ENCODE measurements around the gene MYF5. TPM values are rescaled to one million over a fixed set of nuclear protein-coding genes. Genes with fewer than 3 reads are reported as not detected.

Gene MYF5
- total and polyA plus RNA-seq, 2 donors (not counting 3 experiments of a cell fraction or from before 2014, with no cell fraction given): not detected

DNA sequence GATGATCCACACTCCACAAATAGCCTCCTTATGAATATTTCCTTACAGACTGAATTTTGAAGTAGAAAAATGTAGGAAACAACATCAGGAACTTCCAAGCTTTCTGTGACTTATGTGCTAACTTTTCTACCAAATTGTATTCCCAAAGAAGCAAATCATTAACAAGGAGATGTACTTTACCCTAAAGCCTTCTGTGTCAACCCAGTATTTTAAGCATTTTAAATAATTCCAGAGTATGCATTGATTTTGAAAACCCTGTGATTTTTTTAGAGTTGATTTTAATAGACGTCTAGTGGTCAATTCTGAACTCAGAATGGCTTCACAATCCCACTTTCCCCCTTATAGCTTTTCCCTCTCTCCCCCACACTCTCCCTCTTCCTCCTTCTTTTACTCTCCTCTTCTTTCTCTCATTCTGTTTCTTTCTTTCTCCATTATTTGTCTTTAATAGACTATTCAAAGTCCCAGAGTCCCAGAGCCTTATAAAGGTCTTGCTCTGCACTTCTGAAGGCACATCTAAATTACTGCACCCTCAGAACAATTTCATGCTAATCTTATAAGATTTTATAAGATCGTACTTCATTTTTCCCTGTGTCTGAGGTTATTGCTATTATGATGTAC, 19.3 kb upstream of the MYF5 start:
- Histone ChIP-seq H3K36me3 (ENCODE audit: control insufficient read depth in 2 of 2, extremely low read depth in 1 of 2, insufficient read depth in 2 of 2, low read length in 2 of 2) (no peaks in the 10 kb centered on the region), H3K27ac (ENCODE audit: insufficient read depth, low read depth, low read length) (no peak overlapping the region), H3K9me3 (replicated peaks; ENCODE audit: control insufficient read depth, insufficient read depth, low read length) (no peaks in the 10 kb centered on the region), H3K9me1 (replicated peaks; ENCODE audit: control insufficient read depth, extremely low read depth, insufficient read depth, low read length) (no peaks in the 10 kb centered on the region), H3K9ac (replicated peaks; ENCODE audit: extremely low read depth, insufficient read depth, low read length) (no peak overlapping the region), H3K4me3 (replicated peaks in 1 of 3; ENCODE audit: insufficient read depth in 1 of 3, low read depth in 1 of 3, low read length in 3 of 3) (no peak overlapping the region), H3K27me3 (ENCODE audit: control insufficient read depth in 2 of 2, insufficient read depth in 2 of 2, low read length in 2 of 2) (no peaks in the 10 kb centered on the region), H2AFZ (ENCODE audit: low read depth, low read length) (no peak overlapping the region), H4K20me1 (replicated peaks; ENCODE audit: control insufficient read depth, extremely low read depth, insufficient read depth, low read length) (no peaks in the 10 kb centered on the region), H3K79me2 (ENCODE audit: control insufficient read depth, insufficient read depth, low read length) (no peaks in the 10 kb centered on the region), H3K4me1 (ENCODE audit: control insufficient read depth, extremely low read depth, insufficient read depth, low read length) (no peaks in the 10 kb centered on the region), H3K4me2 (ENCODE audit: insufficient read depth, low read length) (no peak overlapping the region)
- DNase-seq (ENCODE audit: low read depth, low spot score) (no peak), FAIRE-seq (no peak)
- intact Hi-C loops (cut with micrococcal nuclease): no loop called here
- ChIA-PET CTCF (interaction anchor here (1.3 kb wide), 1 partner anchor 8 kb away, joined by 4 read pairs; no protein-coding TSS in a partner anchor), POLR2A (no interaction called here)
- TF ChIP-seq, protein P1, sequence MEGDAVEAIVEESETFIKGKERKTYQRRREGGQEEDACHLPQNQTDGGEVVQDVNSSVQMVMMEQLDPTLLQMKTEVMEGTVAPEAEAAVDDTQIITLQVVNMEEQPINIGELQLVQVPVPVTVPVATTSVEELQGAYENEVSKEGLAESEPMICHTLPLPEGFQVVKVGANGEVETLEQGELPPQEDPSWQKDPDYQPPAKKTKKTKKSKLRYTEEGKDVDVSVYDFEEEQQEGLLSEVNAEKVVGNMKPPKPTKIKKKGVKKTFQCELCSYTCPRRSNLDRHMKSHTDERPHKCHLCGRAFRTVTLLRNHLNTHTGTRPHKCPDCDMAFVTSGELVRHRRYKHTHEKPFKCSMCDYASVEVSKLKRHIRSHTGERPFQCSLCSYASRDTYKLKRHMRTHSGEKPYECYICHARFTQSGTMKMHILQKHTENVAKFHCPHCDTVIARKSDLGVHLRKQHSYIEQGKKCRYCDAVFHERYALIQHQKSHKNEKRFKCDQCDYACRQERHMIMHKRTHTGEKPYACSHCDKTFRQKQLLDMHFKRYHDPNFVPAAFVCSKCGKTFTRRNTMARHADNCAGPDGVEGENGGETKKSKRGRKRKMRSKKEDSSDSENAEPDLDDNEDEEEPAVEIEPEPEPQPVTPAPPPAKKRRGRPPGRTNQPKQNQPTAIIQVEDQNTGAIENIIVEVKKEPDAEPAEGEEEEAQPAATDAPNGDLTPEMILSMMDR (IDR thresholded peaks at IDR 0.05; ENCODE audit: extremely low read depth in 1 of 2, insufficient read depth in 1 of 2, low read depth in 1 of 2, low read length in 2 of 2): no peak
- TF ChIP-seq, protein P2, sequence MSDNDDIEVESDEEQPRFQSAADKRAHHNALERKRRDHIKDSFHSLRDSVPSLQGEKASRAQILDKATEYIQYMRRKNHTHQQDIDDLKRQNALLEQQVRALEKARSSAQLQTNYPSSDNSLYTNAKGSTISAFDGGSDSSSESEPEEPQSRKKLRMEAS (IDR thresholded peaks at IDR 0.05; ENCODE audit: insufficient read depth, insufficient read length): no peak
- TF ChIP-seq EZH2 (IDR thresholded peaks at IDR 0.05; ENCODE audit: borderline replicate concordance, low read depth, low read length, severe bottlenecking) (no peak), JUN (IDR thresholded peaks at IDR 0.05; ENCODE audit: borderline replicate concordance, insufficient read depth, insufficient read length, low read depth) (no peak), POLR2AphosphoS5 (IDR thresholded peaks at IDR 0.05; ENCODE audit: insufficient read depth, low read depth, low read length) (no peak), GATA2 (IDR thresholded peaks at IDR 0.05; ENCODE audit: insufficient read depth, insufficient read length, low read depth, low read length) (no peak), FOS (IDR thresholded peaks at IDR 0.05; ENCODE audit: borderline replicate concordance, insufficient read depth, low read length) (no peak), POLR2A (IDR thresholded peaks at IDR 0.05; ENCODE audit: low read depth, low read length) (no peak), MYC (IDR thresholded peaks at IDR 0.05; ENCODE audit: low read depth, low read length) (no peak)
- dilution Hi-C loops (cut with MboI; ENCODE audit: extremely low pct_ligation_motif_present, low sequenced_read_pairs): no loop called here
- no TSS peak for BruUV-seq (replicated peaks)
